Fibroblast of skin of left biceps (primary cell): Measurements from ENCODE around the gene POLDIP2.

ENCODE experiments used
- DNase-seq, 2 experiments: peaks; one replicate each; pipeline ENCODE4 v3.0.0-alpha.2; 2013; ENCODE audit warnings: low read depth in 2 of 2

POLDIP2 gene

DNA sequence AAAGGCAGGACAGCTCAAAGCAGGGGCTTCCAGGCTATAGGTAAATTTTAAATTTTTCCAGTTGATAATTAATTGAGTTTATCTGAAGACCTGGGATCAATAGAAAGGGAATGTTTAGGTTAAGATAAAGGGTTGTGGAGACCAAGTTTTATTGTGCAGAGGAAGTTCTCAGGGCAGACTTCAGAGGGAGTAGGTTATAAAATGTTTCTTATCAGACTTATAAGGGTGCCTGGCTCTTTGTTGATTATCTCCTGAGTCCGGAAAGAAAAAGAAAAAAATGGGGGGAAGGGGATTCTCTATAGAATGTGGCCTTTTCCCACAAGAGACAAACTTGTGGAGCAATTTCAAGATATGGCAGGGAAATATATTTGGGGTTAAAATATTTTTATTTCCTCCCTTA lies 32.8 kb upstream of the POLDIP2 start:
- DNase-seq, result no peak

DNA sequence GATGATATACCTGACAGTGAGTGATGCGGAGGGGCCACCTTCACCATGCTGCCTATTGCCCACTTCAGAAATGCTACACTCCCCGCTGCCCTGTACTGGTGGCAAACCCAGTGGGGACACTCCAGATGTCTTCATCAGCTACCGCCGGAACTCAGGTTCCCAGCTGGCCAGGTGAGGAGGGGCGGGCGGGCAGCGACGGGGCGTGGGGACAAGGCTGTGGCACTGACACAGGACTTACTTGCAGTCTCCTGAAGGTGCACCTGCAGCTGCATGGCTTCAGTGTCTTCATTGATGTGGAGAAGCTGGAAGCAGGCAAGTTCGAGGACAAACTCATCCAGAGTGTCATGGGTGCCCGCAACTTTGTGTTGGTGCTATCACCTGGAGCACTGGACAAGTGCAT lies 30.8 kb upstream of the POLDIP2 start:
- no peak for DNase-seq

- DNase-seq, result no peak
Measured at GRCh38 chr17:28386391-28386790, 29.1 kb upstream of the POLDIP2 start.

GRCh38 chr17:28385406-28385805 lies 28.1 kb upstream of the POLDIP2 start:
- no peak for DNase-seq

DNA sequence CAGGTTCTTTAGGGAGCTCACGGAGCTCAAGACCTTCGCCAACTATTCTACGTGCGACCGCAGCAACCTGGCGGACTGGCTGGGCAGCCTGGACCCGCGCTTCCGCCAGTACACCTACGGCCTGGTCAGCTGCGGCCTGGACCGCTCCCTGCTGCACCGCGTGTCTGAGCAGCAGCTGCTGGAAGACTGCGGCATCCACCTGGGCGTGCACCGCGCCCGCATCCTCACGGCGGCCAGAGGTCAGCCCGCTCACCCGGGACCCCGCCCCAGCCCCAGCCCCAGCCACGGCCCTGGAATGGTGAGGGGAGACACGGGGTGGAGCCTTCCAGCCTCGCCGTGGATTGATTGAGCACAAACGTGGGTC lies 27.7 kb upstream of the POLDIP2 start:
- no peak for DNase-seq

DNA sequence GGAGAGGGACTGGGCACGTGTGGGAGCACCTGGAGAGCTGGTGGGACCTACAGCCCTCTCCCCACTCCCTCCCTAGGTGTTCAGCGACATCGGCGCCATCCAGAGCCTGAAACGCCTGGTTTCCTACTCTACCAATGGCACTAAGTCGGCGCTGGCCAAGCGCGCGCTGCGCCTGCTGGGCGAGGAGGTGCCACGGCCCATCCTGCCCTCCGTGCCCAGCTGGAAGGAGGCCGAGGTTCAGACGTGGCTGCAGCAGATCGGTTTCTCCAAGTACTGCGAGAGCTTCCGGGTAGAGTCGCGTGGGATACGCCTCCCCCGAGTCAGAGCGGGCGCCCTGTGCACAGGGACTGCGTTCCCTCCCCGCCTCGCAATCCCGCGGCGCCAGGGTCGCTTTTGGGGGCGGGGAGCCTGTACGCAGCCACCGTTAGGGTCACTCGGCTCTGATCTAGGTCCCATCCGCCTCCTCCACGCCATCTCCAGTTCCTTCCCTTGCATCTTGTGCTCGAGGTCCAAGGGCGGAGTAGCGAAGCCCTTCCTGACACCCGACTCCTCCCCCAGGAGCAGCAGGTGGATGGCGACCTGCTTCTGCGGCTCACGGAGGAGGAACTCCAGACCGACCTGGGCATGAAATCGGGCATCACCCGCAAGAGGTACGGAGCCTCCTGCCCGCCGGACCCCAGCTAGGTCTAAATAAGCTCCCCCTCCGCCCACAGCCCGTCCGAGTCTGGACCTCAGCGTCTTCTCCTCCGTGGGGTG lies 27.1 kb upstream of the POLDIP2 start:
- no peak for DNase-seq

DNA sequence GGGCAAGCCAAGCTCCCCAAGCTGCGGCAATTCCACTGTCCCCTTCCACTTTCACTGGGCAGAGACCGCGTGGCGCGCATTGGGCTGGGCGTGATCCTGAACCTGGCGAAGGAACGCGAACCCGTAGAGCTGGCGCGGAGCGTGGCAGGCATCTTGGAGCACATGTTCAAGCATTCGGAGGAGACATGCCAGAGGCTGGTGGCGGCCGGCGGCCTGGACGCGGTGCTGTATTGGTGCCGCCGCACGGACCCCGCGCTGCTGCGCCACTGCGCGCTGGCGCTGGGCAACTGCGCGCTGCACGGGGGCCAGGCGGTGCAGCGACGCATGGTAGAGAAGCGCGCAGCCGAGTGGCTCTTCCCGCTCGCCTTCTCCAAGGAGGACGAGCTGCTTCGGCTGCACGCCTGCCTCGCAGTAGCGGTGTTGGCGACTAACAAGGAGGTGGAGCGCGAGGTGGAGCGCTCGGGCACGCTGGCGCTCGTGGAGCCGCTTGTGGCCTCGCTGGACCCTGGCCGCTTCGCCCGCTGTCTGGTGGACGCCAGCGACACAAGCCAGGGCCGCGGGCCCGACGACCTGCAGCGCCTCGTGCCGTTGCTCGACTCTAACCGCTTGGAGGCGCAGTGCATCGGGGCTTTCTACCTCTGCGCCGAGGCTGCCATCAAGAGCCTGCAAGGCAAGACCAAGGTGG lies 24.0 kb upstream of the POLDIP2 start:
- no peak for DNase-seq

DNA sequence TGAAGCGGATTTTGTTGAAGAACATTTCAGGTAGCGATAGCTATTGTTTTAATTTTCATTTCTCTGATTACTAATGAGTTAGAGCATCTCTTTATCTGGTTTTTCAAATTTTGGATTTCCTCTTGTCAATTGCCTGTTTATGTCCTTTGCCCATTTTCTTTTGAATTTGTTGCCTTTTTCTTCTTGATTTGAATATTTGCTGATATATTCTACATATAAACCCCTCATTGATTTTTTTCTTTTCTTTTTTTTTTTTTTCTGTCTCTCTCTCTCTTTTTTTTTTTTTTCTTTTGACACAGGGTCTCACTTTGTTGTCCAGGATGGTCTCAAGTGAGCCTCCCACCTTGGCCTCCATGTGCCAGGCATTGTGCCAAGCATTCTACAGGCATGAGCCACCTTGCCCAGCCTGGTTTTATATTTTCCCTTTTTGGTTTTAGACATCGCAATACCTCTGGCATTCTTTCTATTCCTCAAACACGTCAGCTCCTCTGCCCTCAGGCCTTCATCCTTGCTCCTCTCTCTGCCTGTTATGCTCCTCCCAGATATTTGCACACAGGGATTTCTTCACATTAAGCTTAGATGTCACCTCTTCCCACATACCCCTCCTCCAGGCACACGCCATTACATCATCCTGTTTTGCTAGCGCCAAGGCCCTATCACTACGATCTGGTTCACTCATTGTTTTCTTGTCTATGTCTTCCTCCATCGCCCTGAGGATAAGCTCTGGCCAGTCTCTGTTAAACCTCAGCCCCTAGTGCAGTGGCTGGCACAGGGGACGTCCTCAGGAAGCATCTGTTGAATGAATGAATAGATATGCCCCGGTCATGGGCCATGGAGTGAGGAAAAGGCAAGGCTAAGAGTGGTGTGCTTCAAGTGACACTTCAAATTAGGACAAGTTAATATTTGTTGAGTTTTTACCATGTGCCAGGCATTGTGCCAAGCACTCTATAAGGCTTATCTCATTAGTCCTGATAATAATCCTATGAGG lies 22.8 kb upstream of the POLDIP2 start:
- no peak for DNase-seq

DNA sequence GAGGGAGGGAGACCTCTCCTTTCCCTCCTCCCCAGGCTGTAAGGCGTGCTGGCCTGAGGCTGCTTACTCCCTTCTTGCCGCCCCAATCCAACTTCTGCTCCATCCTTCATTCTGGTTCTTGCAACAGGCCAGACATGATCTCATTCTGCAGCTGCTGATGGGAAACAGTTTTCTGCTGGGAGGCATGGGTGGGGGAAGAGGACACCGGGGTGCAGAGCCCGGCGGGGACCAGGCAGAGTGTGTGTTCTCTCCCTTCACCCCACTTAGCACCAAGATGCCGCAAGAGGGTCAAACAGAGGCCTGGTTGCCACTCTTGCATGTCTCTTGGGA lies 15.6 kb upstream of the POLDIP2 start:
- no peak for DNase-seq

DNA sequence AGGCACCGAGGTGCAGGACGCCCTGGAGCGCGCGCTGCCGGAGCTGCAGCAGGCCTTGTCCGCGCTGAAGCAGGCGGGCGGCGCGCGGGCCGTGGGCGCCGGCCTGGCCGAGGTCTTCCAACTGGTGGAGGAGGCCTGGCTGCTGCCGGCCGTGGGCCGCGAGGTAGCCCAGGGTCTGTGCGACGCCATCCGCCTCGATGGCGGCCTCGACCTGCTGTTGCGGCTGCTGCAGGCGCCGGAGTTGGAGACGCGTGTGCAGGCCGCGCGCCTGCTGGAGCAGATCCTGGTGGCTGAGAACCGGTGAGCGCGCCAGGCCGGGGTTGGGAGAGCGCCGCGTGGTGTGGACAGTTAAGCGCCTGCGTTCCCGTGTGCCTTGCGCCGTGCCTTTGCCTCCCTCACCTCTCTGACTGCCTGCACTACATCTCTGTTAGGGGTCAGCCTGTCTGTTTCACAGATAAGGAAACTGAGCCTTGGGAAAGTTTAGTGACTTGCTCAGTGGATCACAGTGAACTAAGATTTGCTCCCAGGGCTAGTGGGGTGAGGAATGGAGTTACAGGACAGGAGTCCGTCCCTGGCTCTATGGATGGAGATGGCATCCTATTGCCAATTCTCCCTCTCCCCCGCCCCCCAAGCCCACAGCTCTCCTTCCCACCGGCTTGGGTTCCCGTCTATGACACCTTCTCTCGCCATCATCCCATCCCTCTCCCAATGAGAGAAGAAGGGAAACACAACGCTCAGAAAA lies 15.0 kb upstream of the POLDIP2 start:
- DNase-seq, result no peak

GRCh38 chr17:28371245-28372202 lies 14.2 kb upstream of the POLDIP2 start, which contains the start of gene SARM1:
Gene SARM1 (plus strand): TSS chr17:28371694. CDS start chr17:28372033, 339 bp downstream.
- DNase-seq, result peak; percentile 79

DNA sequence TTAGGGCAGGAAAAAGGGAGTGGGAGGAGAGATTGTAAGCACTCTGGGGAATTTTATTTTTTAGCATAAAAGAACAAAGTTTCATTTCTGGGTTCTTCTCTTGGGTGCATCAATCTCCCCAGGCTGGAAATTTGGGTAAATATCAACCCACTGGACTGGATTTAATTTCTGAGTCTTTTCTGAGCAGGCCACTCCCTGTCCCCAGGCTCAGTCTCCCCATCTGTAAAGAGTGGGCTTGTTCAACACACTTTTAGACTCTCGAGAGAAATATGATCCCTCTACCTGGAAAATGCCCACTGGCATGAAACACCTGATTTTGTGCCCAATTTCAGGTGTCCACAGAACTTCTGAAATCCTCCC lies 13.4 kb upstream of the POLDIP2 start:
- DNase-seq, result no peak

DNA sequence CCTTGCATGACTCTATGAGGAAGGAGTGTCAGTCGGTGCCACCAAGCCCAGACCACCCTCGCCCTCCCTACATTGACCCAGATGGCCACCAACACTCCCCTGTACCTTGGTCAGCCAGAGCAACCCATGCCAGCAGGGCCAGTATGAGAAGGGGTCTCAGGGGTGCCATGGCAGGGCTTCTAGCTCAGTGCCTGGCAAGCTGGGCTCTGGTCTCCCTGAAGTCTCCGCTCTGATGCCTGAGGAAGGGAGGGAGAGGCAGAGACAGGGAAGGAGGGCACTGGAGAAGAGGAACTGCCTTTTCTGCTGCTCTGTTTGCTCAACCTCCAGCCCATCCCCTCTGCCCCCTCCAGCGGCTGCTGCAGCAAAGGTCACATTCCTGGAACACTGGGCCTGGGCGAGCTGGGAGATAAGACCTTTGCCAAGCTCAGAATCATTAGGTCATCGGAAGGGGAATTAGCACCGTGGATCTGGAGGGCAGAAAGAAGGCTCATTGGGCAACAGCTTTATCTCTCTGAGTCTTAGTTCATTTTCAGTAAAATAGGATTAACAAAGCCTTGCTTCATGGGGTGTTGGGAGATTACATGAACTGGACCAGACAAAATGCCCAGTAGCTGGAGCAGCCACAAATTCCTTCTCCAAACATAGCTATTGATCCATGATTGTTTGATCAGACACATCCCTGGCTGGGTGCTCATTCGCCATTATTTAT lies 12.9 kb upstream of the POLDIP2 start, which contains the start of gene VTN:
Gene VTN (minus strand): TSS at position 273 of the 709 bp plus-strand sequence. CDS start 104 bp downstream, at position 169.
- no peak for DNase-seq

GRCh38 chr17:28369684-28370034 lies 12.3 kb upstream of the POLDIP2 start:
- no peak for DNase-seq

GRCh38 chr17:28368915-28369683 lies 11.8 kb upstream of the POLDIP2 start:
- DNase-seq, result no peak

DNA sequence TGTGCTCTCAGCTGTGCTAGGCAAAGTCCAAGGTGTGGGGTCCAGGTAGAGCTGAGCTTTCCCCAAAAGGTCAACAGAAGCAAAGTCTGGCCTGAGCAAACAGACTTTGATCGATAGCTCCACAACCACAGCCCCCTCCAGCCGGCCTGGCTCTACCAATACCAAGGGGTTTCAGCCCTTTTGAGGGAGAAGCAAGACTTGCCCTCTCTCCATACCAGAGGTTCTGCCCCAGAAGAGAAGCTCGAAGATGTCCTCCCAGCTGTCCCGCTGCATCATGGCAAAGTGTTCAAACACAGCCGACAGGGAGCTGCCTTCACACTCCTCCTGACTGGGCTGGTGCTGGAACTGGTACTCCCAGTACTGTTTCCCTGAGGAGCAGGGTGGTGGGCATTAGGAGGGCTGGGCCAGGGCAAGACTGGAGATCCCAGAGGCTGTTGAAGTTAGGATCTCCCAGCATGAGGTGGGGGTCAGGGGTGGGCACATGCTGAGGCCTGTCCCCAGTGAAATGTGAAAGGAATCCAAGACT lies 11.0 kb upstream of the POLDIP2 start:
- DNase-seq, result no peak

- no peak for DNase-seq
Measured at GRCh38 chr17:28367641-28368305, 10.4 kb upstream of the POLDIP2 start.

DNA sequence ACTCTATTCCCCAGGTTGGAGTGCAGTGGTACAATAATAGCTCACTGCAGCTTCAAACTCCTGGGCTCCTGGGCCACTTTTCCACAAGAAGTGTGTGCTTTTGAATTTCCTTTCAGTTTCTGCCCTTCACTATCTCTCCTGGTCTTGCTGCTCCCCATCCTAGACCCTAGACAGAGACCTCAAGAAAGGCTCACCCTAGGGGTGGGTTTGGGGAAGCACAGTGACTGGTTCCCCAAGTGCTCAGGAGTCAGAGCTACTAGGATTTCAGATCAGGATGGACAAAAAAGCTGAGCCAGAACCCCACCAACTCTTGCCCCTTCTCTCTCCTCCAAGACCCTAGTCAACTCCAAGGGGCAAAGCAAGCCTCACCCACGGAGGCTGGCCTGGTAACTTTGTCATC lies 9.3 kb upstream of the POLDIP2 start:
- no peak for DNase-seq
